ENCODE measurements around the gene SLC35D3.
"Not testable (repeated sequence)": the region's sequence is repeated elsewhere in the genome, so short reads cannot be mapped to it uniquely, and the experiment has no call there.

GRCh38 chr6:136949957-136950356 lies 27.9 kb downstream of the SLC35D3 start:
- TF ChIP-seq CTCF, POLR2A, POLR2AphosphoS5 (IDR thresholded peaks at IDR 0.05): not testable (repeated sequence)
